HepG2 (cell line): ENCODE data around the gene PKD1L1. TPM values are rescaled to one million over a fixed set of nuclear protein-coding genes. Genes with fewer than 3 reads are reported as not detected.
A peak's percentile ranks its signal among the peaks of the same experiment; 100 is the strongest.

Experiments used
- ATF3 ChIP-seq: sonication (generic); formaldehyde crosslinking; IDR thresholded peaks from 2 replicates; pipeline ENCODE4 v1.4.0; 2020; ENCODE audit warnings: missing genetic modification reagents
- CBX5 ChIP-seq: sonication (generic); formaldehyde crosslinking; IDR thresholded peaks from 2 replicates; pipeline ENCODE4 v1.4.0; 2020; ENCODE audit warnings: missing genetic modification reagents, borderline replicate concordance
- HIC2 ChIP-seq: sonication (generic); formaldehyde crosslinking; IDR thresholded peaks from 2 replicates; pipeline ENCODE4 v1.9.0; 2022; ENCODE audit warnings: low read depth, missing genetic modification reagents
- LBX2 ChIP-seq: sonication (generic); formaldehyde crosslinking; IDR thresholded peaks from 2 replicates; pipeline ENCODE4 v1.5.0; 2020; ENCODE audit warnings: missing genetic modification reagents, mild to moderate bottlenecking, borderline replicate concordance
- MAX ChIP-seq: IDR thresholded peaks from 2 replicates; pipeline ENCODE4 v1.6.1; 2012; ENCODE audit warnings: inconsistent platforms
- RARG ChIP-seq: sonication (generic); formaldehyde crosslinking; IDR thresholded peaks from 2 replicates; pipeline ENCODE4 v1.4.0; 2020; ENCODE audit warnings: low read depth, mild to moderate bottlenecking, missing genetic modification reagents
- ZNF503 ChIP-seq: sonication (generic); formaldehyde crosslinking; IDR thresholded peaks from 2 replicates; pipeline ENCODE4 v1.4.0; 2020; ENCODE audit warnings: missing genetic modification reagents
- ZNF761 ChIP-seq: sonication (generic); formaldehyde crosslinking; conservative IDR thresholded peaks from 2 replicates; pipeline ENCODE4 v1.4.0; 2020; ENCODE audit warnings: mild to moderate bottlenecking, missing genetic modification reagents
- ZUFSP ChIP-seq: sonication (generic); formaldehyde crosslinking; IDR thresholded peaks from 2 replicates; pipeline ENCODE4 v1.9.0; 2021; ENCODE audit warnings: missing genetic modification reagents, mild to moderate bottlenecking, borderline replicate concordance
- polyA plus RNA-seq, 8 experiments: library from polyadenylated mRNA; depleted of rRNA in 3 of 8; stranded (reverse) in 7 of 8; unstranded in 1 of 8; fragments of >200 nt; fragmentation: Illumina TruSeq in 4 of 8; extraction: Trizol in 4 of 8; gene quantifications; 2 replicates each; pipeline versions ENCODE4 v1.2.1 to v1.2.3, GENCODE V29; 2011 to 2016; ENCODE audit warnings: low read depth in 4 of 8, missing spikeins in 1 of 8, mixed read lengths in 1 of 8; ENCODE audit not compliant: insufficient read depth in 1 of 8
- total RNA-seq, 5 experiments: library from RNA; depleted of rRNA; stranded (reverse); fragments of >200 nt; fragmentation: Illumina TruSeq; extraction: Trizol; gene quantifications; 2 replicates each; pipeline ENCODE4 v1.2.3, GENCODE V29; 2016; ENCODE audit warnings: low read depth in 1 of 5

PKD1L1 gene
- total and polyA plus RNA-seq, 2 of the 13 experiments (the other 11 are each of a cell fraction or from before 2014, with no cell fraction given): 0.01 TPM; not detected in 1

GRCh38 chr7:47979145-47979831, 31.0 kb upstream of the PKD1L1 start, which contains the start of gene HUS1 (continued):
- TF ChIP-seq ATF3 (CRISPR knock-in tag): 0 out of 2 replicates have a peak, but pooled peaks have one; percentile 22
- TF ChIP-seq RARG (CRISPR knock-in tag): peak; percentile 66; the same call in 1 of the 2 replicates
- no peak for TF ChIP-seq HIC2 (CRISPR knock-in tag)
- TF ChIP-seq ZNF761 (CRISPR knock-in tag): no peak
- TF ChIP-seq MAX: peak; percentile 84
- TF ChIP-seq ZUFSP (CRISPR knock-in tag): no peak
- no peak for TF ChIP-seq LBX2
- peak; percentile 91 for TF ChIP-seq CBX5
- TF ChIP-seq ZNF503 (CRISPR knock-in tag): peak; percentile 84
